Limb (tissue), 2 donors: ENCODE results near the gene SLC9A1.
"Not testable (repeated sequence)": the region's sequence is repeated elsewhere in the genome, so short reads cannot be mapped to it uniquely, and the experiment has no call there.

Experiments
- DNase-seq, 2 donors: peaks; one replicate each; pipeline ENCODE4 v3.0.0-alpha.2; 2016; ENCODE audit errors: extremely low spot score in 2 of 2

Gene SLC9A1

DNA sequence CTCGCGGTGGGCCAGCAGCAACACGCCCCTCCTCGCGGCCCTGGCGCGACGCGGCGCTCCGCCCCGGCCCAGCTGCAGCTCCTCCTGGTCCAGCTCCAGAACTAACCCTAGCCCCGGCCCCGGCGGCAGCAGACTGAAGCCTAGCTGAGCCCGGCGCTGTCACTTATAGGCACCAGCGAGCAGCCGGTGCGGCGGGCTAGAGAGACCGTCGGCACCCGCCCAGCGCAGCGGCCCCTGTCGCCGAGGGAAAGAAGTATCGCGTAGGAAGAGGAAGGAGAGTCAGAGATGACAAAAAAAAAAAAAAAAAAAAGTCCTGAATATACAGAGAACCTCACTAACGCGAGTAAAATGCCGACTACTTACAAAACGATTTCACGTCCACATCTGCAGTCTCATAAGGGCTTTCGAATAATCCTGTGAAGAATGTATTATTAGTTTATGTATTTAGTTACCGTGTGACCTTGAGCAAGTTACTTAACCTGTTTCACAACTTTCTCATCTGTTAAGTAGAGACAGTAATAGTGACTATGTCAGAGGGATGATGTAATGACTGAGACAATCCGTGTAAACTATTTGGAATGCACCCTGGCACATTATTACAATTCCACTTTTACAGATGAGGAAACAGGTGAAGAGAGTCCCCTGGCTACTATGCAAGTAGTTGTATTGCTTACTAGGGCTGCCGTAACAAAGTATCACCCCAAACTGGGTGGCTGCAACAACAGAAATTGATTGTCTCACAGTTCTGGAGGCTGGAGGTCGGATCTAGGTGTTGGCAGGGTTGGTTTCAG lies at the start of gene SLC9A1:
SLC9A1 (minus strand) TSS at position 135 of the 791 bp plus-strand sequence. CDS start 791 bp downstream, outside the sequence.
- DNase-seq, result peak; percentile 96 to 98

- no peak for DNase-seq
These were observed 49.0 kb upstream of the SLC9A1 start for GRCh38 chr1:27203946-27204345.

GRCh38 chr1:27201295-27201694 lies 46.4 kb upstream of the SLC9A1 start:
- DNase-seq, result no peak

GRCh38 chr1:27193194-27193593 lies 38.3 kb upstream of the SLC9A1 start:
- DNase-seq, result no peak

GRCh38 chr1:27192039-27192529 lies 37.2 kb upstream of the SLC9A1 start:
- DNase-seq, result no peak

GRCh38 chr1:27184665-27185064 lies 29.7 kb upstream of the SLC9A1 start:
- not testable (repeated sequence) for DNase-seq

- DNase-seq, result no peak
These were observed 25.1 kb upstream of the SLC9A1 start for GRCh38 chr1:27179979-27180378.

- no peak for DNase-seq
These were observed 24.5 kb upstream of the SLC9A1 start for GRCh38 chr1:27179379-27179778.

DNA sequence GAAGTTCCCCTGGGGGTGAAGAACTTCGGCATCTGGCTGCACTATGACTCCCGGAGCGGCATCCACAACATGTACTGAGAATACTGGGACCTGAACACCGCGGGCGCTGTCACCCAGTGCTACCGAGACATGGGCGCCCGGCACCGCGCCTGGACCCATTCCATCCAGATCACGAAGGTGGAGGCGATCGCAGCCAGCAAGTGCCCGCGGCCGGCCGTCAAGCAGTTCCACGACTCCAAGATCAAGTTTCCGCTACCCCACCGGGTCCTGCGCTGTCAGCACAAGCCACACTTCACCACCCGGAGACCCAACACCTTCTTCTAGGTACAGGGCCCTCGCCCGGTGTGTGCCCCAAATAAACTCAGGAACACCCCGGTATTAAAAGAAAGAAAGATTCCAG lies 22.0 kb upstream of the SLC9A1 start:
- no peak for DNase-seq

- DNase-seq, result no peak
These were observed 21.4 kb upstream of the SLC9A1 start for GRCh38 chr1:27176323-27176722.

GRCh38 chr1:27172992-27173391 lies 18.1 kb upstream of the SLC9A1 start:
- not testable (repeated sequence) for DNase-seq

DNA sequence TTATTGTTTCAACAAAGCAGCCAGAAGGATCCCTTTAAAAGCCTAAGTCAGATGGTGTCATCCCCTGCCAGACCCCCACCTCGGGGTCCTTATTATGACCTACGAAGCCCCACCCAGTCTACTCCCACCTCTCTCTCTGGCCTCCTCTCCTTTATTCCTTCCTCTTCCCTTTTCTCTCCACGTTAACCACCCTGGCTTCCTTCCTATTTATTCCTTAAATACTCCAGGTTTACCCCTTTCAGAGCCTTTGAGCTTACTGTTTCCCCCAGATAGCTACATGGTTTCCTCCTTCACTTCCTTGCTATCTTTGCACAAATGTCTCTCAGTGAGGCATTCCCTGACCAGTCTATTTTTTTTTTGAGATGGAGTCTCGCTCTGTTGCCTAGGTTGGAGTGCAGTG lies 12.0 kb upstream of the SLC9A1 start:
- no peak for DNase-seq

GRCh38 chr1:27166351-27166802 lies 11.5 kb upstream of the SLC9A1 start:
- DNase-seq, result no peak

GRCh38 chr1:27163093-27163492 lies 8.2 kb upstream of the SLC9A1 start:
- no peak for DNase-seq

DNA sequence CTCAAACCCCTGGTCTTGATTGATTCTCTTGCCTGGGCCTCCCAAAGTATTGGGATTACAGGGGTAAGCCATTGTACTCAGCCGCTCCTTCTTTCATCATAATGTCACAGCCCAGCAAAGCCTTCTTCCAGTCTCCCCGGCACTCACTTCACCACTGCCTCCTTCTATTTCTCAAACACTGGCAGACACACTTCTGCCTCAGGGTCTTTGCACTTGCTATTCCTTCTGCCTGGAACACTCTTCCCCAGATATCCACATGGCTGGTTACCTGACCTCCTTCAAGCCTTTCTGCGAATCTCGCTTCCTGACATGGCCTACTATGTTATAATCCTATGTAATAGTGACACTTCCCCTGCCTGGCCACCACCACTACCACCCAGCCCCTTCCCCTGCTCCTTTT lies 7.2 kb upstream of the SLC9A1 start:
- DNase-seq, result no peak

- DNase-seq, result no peak
These were observed 6.7 kb upstream of the SLC9A1 start for GRCh38 chr1:27161594-27161993.

- no peak for DNase-seq
These were observed 2.3 kb upstream of the SLC9A1 start for GRCh38 chr1:27157194-27157593.

GRCh38 chr1:27154469-27154990 lies 395 bp downstream of the SLC9A1 start:
- no peak for DNase-seq

DNA sequence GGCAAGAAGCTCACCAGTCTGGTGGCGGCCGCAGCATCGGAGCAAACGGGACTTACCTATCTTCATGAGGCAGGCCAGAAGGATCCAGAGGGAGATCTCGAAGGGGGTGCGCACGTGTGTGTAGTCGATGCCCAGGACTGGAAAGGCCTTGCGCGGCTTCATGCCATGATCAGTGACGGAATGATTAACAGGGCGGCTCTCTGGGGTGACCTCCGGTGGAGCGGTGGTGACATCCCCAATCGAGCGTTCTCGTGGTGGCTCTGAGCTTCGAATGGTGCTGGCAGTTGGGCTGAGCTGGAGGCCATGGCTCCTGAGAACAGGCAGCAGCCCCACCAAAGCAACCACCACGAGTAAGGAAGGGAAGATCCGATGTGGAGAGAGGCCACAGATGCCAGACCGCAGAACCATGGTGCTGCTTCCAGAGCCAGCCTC lies 982 bp downstream of the SLC9A1 start:
- DNase-seq, result no peak

- DNase-seq, result no peak
These were observed 1.4 kb downstream of the SLC9A1 start for GRCh38 chr1:27153549-27153886.

DNA sequence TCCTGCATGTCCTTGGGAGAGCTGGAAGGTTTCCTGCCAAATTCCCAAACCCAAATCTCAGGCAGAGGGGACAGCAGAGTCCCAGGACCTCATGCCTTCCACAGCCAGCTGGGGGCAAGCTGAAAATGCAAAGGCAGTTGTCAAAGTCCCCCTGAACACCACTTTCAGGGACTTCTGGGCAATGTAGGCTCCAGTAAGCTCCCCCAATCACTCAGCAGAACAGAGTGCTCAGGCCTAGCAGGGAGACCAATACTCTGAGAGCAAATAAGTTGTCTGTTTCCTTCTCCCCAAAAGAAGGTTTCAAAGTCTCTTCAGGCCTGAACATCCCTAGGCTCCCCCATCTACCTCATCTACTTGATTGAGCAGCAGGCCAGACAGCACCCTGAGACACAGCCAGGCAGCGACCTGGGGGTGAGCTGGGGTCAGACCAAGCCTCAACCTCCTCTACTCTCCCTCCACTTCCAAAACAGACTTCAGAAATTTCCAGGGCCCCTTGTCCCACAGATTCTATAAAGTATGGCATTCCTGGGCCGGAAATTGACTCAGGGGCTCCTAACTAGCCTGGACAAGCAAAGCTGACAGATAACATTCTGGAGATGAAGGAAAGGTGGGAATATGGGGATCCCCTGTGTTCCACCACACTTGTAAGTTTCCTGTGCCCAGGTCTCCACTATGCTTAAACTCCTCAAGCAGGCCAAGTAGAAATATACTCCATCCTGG lies 1.9 kb downstream of the SLC9A1 start:
- DNase-seq, result no peak
